ENCODE measurements around the gene ATF7.
A peak's percentile ranks its signal among the peaks of the same experiment; 100 is the strongest.
"Not testable (repeated sequence)": the region's sequence is repeated elsewhere in the genome, so short reads cannot be mapped to it uniquely, and the experiment has no call there.

ATF7 gene

DNA sequence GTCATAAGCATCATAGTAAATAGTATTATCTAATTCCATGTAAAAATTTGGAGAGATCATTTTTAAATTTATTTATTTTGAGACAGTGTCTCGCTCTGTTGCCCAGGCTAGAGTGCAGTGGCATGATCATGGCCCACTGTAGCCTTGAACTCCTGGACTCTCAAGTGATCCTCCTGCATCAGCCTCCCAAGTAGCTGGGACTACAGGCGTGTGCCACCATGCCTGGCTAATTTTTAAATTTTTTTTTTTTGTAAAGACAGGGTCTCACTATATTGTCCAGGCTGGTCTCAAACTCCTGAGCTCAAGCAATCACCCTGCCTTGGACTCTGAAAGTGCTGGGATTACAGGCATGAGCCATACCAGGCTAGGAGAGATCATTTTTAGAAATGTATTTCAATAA, 27.2 kb downstream of the ATF7 start:
- H3K9me3 ChIP-seq (ENCODE audit: control insufficient read depth, low read length); H3K4me3 ChIP-seq (ENCODE audit: extremely low read depth, insufficient read depth, low read length, poor library complexity, severe bottlenecking); H3K27ac ChIP-seq (ENCODE audit: low read depth, low read length, severe bottlenecking): not testable (repeated sequence)
- peaks cover 32% of the 10 kb centered on the region for H3K36me3 ChIP-seq (ENCODE audit: control insufficient read depth, insufficient read depth, low read length)
- peaks cover 15% of the 10 kb centered on the region for H3K4me1 ChIP-seq (ENCODE audit: control insufficient read depth, insufficient read depth, low read length, poor library complexity, severe bottlenecking)
- WGBS, 2 experiments (ENCODE audit: insufficient coverage in 2 of 2), result 100% methylated on average over 1 of the region's 2 CpGs; no CpG with 5 or more reads in 1 of the 2 experiments

DNA sequence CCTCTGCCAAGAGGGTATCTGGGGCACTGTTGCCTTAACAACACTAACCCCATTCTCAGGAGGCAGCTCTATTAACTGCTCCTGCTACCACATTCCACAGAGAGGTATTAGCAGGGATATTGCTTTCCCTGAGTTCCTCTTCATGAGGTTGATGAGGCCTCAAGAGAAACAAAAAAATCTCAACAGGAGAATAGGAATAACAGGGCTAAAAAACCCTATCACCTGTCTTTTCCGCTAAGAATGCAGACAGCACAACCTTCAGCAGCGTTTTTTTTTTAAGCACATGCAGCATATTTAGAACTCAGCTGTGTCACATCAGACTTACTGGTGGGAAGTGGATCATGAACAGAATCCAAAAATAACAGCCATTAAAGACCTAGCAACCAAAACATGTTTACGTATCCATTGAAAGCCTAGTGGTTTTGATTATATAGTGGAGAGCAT, 29.2 kb downstream of the ATF7 start:
- H3K4me3 ChIP-seq (ENCODE audit: extremely low read depth, insufficient read depth, low read length, poor library complexity, severe bottlenecking), result no peak overlapping the region
- WGBS, 2 experiments (ENCODE audit: insufficient coverage in 2 of 2), result 70 to 80% methylated on average over 1 to 2 of the region's 3 CpGs
- H3K36me3 ChIP-seq (ENCODE audit: control insufficient read depth, insufficient read depth, low read length), result peaks cover 32% of the 10 kb centered on the region
- H3K9me3 ChIP-seq (ENCODE audit: control insufficient read depth, low read length), result peaks cover 4% of the 10 kb centered on the region
- H3K4me1 ChIP-seq (ENCODE audit: control insufficient read depth, insufficient read depth, low read length, poor library complexity, severe bottlenecking), result peaks cover 5% of the 10 kb centered on the region
- H3K27ac ChIP-seq (ENCODE audit: low read depth, low read length, severe bottlenecking), result peak overlapping the region; percentile 8

DNA sequence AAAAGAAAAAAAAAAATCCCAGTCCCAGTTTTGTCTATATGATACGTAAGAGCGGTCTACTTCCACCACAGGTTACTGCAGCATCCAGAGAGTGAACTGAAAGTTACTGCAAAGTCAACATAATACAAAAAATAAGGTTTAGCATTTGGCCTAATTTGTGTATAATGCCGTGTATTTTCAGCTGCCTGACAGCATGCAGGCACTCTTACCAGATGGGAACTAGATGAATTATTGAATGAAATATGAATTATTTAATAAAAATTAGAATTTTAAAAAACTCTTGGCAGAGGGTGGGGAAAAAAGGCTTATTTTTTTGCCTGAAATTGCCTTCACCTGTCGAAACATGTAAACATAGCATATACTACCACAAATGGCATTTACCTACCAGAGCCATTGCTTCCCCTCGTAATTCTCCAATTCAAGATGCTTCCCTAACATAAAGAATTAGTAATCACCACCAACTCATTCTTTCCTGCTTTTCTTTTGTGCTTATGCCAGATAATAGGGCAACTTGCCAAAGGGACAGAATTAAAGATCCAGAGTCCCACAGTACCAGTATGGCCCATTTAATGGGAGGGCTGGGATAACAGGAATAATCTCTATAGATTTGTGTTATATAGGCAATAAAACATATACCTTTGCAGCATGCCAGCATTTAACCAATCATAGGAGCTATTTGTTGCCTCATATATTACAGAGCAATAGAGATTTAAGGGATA, 31.1 kb downstream of the ATF7 start:
- Histone ChIP-seq H3K36me3 (ENCODE audit: control insufficient read depth, insufficient read depth, low read length) (peaks cover 22% of the 10 kb centered on the region), H3K9me3 (ENCODE audit: control insufficient read depth, low read length) (peaks cover 4% of the 10 kb centered on the region), H3K27ac (ENCODE audit: low read depth, low read length, severe bottlenecking) (no peak overlapping the region), H3K4me1 (ENCODE audit: control insufficient read depth, insufficient read depth, low read length, poor library complexity, severe bottlenecking) (peaks cover 11% of the 10 kb centered on the region), H3K4me3 (ENCODE audit: extremely low read depth, insufficient read depth, low read length, poor library complexity, severe bottlenecking) (no peak overlapping the region)
- WGBS, 2 experiments (ENCODE audit: insufficient coverage in 2 of 2), result 100% methylated on average over 1 to 2 of the region's 5 CpGs

DNA sequence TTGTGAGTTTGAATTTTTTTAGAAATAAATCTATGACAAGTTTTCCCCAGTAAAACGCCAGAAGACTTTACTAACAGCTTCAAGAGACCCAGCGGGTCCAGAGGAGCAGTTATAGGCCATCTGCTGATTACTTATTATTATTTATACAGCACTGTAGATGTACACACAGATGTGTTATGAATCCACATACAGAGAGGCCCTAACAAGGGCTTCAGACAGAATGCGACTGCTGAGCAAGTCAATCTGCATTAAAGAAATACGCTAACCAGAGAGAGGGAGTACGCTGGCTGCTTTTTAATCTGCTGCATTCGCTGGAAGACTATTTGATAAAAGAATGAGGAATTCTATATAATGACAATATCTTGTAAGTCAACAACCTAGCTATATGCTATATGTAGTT, 32.5 kb downstream of the ATF7 start:
- 94 to 100% methylated on average over 3 of the region's 6 CpGs for WGBS, 2 experiments (ENCODE audit: insufficient coverage in 2 of 2)
- Histone ChIP-seq H3K27ac (ENCODE audit: low read depth, low read length, severe bottlenecking) (no peak overlapping the region), H3K4me3 (ENCODE audit: extremely low read depth, insufficient read depth, low read length, poor library complexity, severe bottlenecking) (no peak overlapping the region), H3K9me3 (ENCODE audit: control insufficient read depth, low read length) (peaks cover 4% of the 10 kb centered on the region), H3K4me1 (ENCODE audit: control insufficient read depth, insufficient read depth, low read length, poor library complexity, severe bottlenecking) (peaks cover 11% of the 10 kb centered on the region), H3K36me3 (ENCODE audit: control insufficient read depth, insufficient read depth, low read length) (peaks cover 9% of the 10 kb centered on the region)

DNA sequence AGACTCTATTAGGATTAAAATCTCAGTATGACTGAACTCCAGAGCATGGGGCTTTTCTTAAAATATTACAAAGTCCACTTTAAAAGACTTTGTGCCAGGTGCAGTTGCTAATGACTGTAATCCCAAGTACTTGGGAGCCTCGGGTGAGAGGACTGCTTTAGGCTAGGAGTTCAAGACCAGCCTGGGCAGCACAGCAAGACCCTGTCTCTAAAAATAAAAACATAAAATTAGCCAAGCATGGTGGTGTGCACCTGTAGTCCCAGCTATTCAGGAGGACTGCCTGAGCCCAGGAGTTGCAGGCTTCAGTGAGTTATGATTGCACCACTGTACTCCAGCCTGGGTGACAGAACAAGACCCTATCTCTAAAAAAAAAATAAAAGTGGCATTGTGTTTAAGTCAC, 33.2 kb downstream of the ATF7 start:
- Histone ChIP-seq H3K4me3 (ENCODE audit: extremely low read depth, insufficient read depth, low read length, poor library complexity, severe bottlenecking) (no peak overlapping the region), H3K36me3 (ENCODE audit: control insufficient read depth, insufficient read depth, low read length) (peaks cover 8% of the 10 kb centered on the region), H3K4me1 (ENCODE audit: control insufficient read depth, insufficient read depth, low read length, poor library complexity, severe bottlenecking) (peaks cover 11% of the 10 kb centered on the region), H3K9me3 (ENCODE audit: control insufficient read depth, low read length) (peaks cover 1% of the 10 kb centered on the region), H3K27ac (ENCODE audit: low read depth, low read length, severe bottlenecking) (no peak overlapping the region)
- WGBS, 2 experiments (ENCODE audit: insufficient coverage in 2 of 2), result 86 to 100% methylated on average over 1 of the region's 1 CpG

- Histone ChIP-seq H3K27ac (ENCODE audit: low read depth, low read length, severe bottlenecking) (peak overlapping the region; percentile 80), H3K36me3 (ENCODE audit: control insufficient read depth, insufficient read depth, low read length) (peaks cover 3% of the 10 kb centered on the region), H3K9me3 (ENCODE audit: control insufficient read depth, low read length) (no peaks in the 10 kb centered on the region), H3K4me3 (ENCODE audit: extremely low read depth, insufficient read depth, low read length, poor library complexity, severe bottlenecking) (no peak overlapping the region), H3K4me1 (ENCODE audit: control insufficient read depth, insufficient read depth, low read length, poor library complexity, severe bottlenecking) (peaks cover 11% of the 10 kb centered on the region)
- no CpG with 5 or more reads among the region's 1 CpG for WGBS, 2 experiments (ENCODE audit: insufficient coverage in 2 of 2)
Measured at GRCh38 chr12:53592426-53592825, 33.8 kb downstream of the ATF7 start.

DNA sequence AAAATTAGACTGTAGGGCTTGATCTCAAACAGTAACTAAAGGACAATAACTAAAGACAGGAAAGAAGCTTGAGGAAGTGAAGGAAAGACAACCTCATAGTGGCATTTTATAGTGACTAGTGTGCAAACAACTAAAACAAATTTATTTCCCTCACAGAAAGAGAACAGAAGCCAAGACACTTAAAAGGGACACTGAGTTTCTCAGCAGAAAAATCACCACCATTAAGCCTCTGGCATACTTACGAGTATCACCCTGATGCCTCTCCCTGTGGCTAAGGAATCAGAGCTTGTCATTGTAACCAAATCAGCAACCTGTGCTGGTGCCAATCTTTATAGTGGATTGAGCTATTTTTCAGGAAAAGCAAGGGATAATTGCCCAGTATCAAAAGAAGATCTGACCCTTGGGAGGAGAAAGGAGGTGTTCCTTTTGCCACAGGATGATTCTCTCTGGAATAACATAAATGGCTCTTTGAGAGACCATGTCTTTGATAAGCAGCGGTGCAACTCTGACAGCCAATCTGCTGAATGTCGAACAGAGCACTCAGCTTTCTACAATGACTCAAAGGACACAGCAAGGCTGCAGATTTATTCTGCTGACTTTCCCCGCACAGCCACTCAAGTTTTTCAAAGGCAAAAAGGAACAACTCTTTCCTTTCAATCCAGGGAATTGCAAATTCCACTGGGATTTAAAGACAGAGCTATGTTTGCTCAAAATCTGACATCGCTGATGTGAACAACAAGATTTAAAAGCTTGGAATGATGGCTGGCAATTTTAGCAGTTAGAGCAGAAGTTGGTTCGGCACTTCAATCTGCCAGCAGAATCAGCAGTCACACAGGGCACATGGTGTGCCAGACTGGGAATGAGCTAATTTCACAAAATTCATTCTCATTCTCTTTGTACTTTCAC, 34.6 kb downstream of the ATF7 start:
- no peaks in the 10 kb centered on the region for H3K9me3 ChIP-seq (ENCODE audit: control insufficient read depth, low read length)
- peaks cover 11% of the 10 kb centered on the region for H3K4me1 ChIP-seq (ENCODE audit: control insufficient read depth, insufficient read depth, low read length, poor library complexity, severe bottlenecking)
- H3K4me3 ChIP-seq (ENCODE audit: extremely low read depth, insufficient read depth, low read length, poor library complexity, severe bottlenecking), result no peak overlapping the region
- 73 to 80% methylated on average over 6 of the region's 6 CpGs for WGBS, 2 experiments (ENCODE audit: insufficient coverage in 2 of 2)
- H3K36me3 ChIP-seq (ENCODE audit: control insufficient read depth, insufficient read depth, low read length), result peaks cover 3% of the 10 kb centered on the region
- peak overlapping the region; percentile 80 for H3K27ac ChIP-seq (ENCODE audit: low read depth, low read length, severe bottlenecking)

GRCh38 chr12:53590652-53591051, 35.5 kb downstream of the ATF7 start:
- WGBS, 2 experiments (ENCODE audit: insufficient coverage in 2 of 2), result 100% methylated on average over 1 of the region's 3 CpGs; no CpG with 5 or more reads in 1 of the 2 experiments
- no peaks in the 10 kb centered on the region for H3K9me3 ChIP-seq (ENCODE audit: control insufficient read depth, low read length)
- H3K4me3 ChIP-seq (ENCODE audit: extremely low read depth, insufficient read depth, low read length, poor library complexity, severe bottlenecking), result no peak overlapping the region
- H3K36me3 ChIP-seq (ENCODE audit: control insufficient read depth, insufficient read depth, low read length), result peaks cover 3% of the 10 kb centered on the region
- no peak overlapping the region for H3K27ac ChIP-seq (ENCODE audit: low read depth, low read length, severe bottlenecking)
- peaks cover 7% of the 10 kb centered on the region for H3K4me1 ChIP-seq (ENCODE audit: control insufficient read depth, insufficient read depth, low read length, poor library complexity, severe bottlenecking)

DNA sequence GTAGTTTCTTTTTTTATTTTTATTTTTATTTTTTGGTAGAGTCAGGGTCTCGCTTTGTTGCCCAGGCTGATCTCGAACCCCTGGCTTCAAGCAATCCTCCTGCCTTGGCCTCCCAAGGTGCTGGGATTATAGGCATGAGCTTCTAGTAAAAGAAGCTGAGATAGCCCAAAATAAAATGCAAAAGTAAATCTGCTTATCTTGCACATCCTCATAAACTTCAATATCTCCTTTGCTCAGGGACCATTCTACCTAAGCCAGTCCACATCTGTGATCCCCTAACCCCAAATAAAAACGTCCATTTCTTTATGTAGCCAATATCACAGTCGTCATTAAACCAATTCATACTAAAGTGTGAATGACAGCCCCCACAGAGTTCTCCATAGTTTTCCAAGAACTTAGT, 36.3 kb downstream of the ATF7 start:
- H3K4me3 ChIP-seq (ENCODE audit: extremely low read depth, insufficient read depth, low read length, poor library complexity, severe bottlenecking), result no peak overlapping the region
- no peak overlapping the region for H3K27ac ChIP-seq (ENCODE audit: low read depth, low read length, severe bottlenecking)
- H3K9me3 ChIP-seq (ENCODE audit: control insufficient read depth, low read length), result no peaks in the 10 kb centered on the region
- WGBS, 2 experiments (ENCODE audit: insufficient coverage in 2 of 2), result 83 to 90% methylated on average over 1 to 2 of the region's 4 CpGs
- H3K4me1 ChIP-seq (ENCODE audit: control insufficient read depth, insufficient read depth, low read length, poor library complexity, severe bottlenecking), result peaks cover 7% of the 10 kb centered on the region
- H3K36me3 ChIP-seq (ENCODE audit: control insufficient read depth, insufficient read depth, low read length), result peaks cover 3% of the 10 kb centered on the region

- WGBS, 2 experiments (ENCODE audit: insufficient coverage in 2 of 2), result no CpG with 5 or more reads among the region's 3 CpGs
- no peaks in the 10 kb centered on the region for H3K9me3 ChIP-seq (ENCODE audit: control insufficient read depth, low read length)
- H3K4me1 ChIP-seq (ENCODE audit: control insufficient read depth, insufficient read depth, low read length, poor library complexity, severe bottlenecking), result peaks cover 7% of the 10 kb centered on the region
- peaks cover 3% of the 10 kb centered on the region for H3K36me3 ChIP-seq (ENCODE audit: control insufficient read depth, insufficient read depth, low read length)
- no peak overlapping the region for H3K27ac ChIP-seq (ENCODE audit: low read depth, low read length, severe bottlenecking)
- no peak overlapping the region for H3K4me3 ChIP-seq (ENCODE audit: extremely low read depth, insufficient read depth, low read length, poor library complexity, severe bottlenecking)
Measured at GRCh38 chr12:53589423-53589822, 36.8 kb downstream of the ATF7 start.
